Activated T-helper 17 cell treated with anti-CD3 and anti-CD28 coated beads, Interleukin-2, amount 50 U/mL, for 72 hours (primary cell): Measurements from ENCODE around the gene ZNF799. TPM values are rescaled to one million over a fixed set of nuclear protein-coding genes. Genes with fewer than 3 reads are reported as not detected.
A peak's percentile ranks its signal among the peaks of the same experiment; 100 is the strongest.
"Not testable (repeated sequence)": the region's sequence is repeated elsewhere in the genome, so short reads cannot be mapped to it uniquely, and the experiment has no call there.

Experiments
- ATAC-seq: fragments of 150-1000 bp; cut with Tn5 transposase; replicated peaks from 2 replicates; pipeline ENCODE4 v1.10.0; 2021; ENCODE audit warnings: mild to moderate bottlenecking, moderate library complexity
- H3K27ac Mint-ChIP-seq: one replicate; pipeline ENCODE4 v1.8.0; 2022; ENCODE audit warnings: mixed read lengths
- H3K27me3 Mint-ChIP-seq: one replicate; pipeline ENCODE4 v1.8.0; 2022; ENCODE audit warnings: mixed read lengths
- H3K36me3 Mint-ChIP-seq: one replicate; pipeline ENCODE4 v1.8.0; 2022; ENCODE audit warnings: low read depth, mild to moderate bottlenecking, mixed read lengths
- H3K4me1 Mint-ChIP-seq: one replicate; pipeline ENCODE4 v1.8.0; 2022; ENCODE audit warnings: mixed read lengths
- H3K4me3 Mint-ChIP-seq: one replicate; pipeline ENCODE4 v1.8.0; 2022; ENCODE audit warnings: mild to moderate bottlenecking, mixed read lengths
- H3K9me3 Mint-ChIP-seq: one replicate; pipeline ENCODE4 v1.8.0; 2022; ENCODE audit warnings: mixed read lengths
- total RNA-seq, 2 donors: library from RNA; stranded (reverse); gene quantifications; one replicate each; pipeline ENCODE4 v1.2.3, GENCODE V29; 2022

ZNF799 gene
- total RNA-seq, 2 donors from 2014 or later: 2.4 to 4.0 TPM

DNA sequence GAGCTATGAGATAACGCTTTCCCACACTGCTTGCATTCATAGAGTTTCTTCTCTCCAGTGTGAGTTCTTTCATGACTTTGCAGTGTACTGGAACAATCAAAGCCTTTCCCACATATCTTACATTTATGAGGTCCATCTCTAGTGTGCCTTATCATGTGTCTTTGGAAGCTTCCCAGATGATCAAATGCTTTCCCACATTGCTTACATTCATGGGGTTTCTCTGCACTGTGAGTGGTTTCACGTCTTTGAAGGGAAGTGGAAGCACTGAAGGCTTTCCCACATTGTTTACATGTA, 20.7 kb downstream of the ZNF799 start:
- no peak for ATAC-seq
- Mint-ChIP-seq H3K36me3 (peaks cover 7% of the 10 kb centered on the region), H3K27me3 (peaks cover under 1% of the 10 kb centered on the region), H3K4me3 (no peak overlapping the region), H3K4me1 (no peaks in the 10 kb centered on the region), H3K9me3 (peaks cover 27% of the 10 kb centered on the region), H3K27ac (no peak overlapping the region)

DNA sequence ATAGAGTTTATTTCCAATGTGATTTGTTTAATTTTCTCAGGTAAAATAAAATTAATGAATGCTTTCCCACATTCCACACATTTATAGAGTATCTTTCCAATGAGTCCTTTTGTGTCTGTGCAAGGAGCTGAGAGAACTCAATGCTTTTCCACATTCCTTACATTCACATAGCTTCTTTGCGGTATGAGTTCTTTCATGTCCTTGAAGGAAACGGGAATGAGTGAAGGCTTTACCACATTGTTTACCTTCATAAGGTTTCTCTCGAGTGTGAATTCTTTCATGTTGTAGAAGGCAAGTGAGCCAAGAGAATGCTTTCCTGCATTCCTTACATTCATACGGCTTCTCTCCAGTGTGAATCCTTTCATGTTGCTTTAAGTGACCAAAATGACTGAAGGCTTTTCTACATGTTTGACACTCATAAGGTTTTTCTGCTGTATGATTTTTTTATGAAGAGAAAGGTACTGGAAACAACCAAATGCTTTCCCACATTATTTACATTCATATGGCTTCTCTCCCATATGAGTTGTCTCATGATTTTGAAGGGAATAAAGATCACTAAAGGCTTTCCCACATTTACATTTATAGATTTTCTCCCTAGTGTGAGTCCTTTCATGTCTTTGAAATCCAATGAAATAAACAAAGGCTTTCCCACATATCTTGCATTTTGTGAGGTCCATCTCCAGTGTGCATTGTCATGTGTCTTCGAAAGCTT, 21.2 kb downstream of the ZNF799 start:
- ATAC-seq: no peak
- Mint-ChIP-seq H3K36me3 (peaks cover 7% of the 10 kb centered on the region), H3K9me3 (peaks cover 27% of the 10 kb centered on the region), H3K4me3 (no peak overlapping the region), H3K27me3 (peaks cover 2% of the 10 kb centered on the region), H3K27ac (no peak overlapping the region), H3K4me1 (no peaks in the 10 kb centered on the region)

DNA sequence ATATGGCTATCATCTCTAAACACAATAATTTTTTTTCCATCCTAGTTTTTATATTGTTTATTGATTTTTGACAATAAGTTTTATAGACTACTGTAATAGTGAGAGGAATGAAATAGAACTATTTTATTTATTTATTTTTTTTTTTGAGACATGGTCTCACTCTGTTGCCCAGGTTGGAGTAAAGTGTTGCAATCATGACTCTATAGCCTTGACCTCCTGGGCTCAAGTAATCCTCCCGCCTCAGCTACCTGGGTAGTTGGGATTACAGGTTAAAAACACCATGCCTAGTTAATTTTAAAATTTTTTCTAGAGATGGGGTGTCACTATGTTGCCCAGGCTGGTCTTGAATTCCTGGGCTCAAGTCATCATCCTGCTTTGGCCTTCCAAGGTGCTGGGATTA, 27.0 kb downstream of the ZNF799 start:
- Mint-ChIP-seq H3K27ac (no peak overlapping the region), H3K4me1 (no peaks in the 10 kb centered on the region), H3K4me3 (no peak overlapping the region), H3K9me3 (peaks cover 10% of the 10 kb centered on the region), H3K27me3 (peaks cover 2% of the 10 kb centered on the region), H3K36me3 (no peaks in the 10 kb centered on the region)
- no peak for ATAC-seq

DNA sequence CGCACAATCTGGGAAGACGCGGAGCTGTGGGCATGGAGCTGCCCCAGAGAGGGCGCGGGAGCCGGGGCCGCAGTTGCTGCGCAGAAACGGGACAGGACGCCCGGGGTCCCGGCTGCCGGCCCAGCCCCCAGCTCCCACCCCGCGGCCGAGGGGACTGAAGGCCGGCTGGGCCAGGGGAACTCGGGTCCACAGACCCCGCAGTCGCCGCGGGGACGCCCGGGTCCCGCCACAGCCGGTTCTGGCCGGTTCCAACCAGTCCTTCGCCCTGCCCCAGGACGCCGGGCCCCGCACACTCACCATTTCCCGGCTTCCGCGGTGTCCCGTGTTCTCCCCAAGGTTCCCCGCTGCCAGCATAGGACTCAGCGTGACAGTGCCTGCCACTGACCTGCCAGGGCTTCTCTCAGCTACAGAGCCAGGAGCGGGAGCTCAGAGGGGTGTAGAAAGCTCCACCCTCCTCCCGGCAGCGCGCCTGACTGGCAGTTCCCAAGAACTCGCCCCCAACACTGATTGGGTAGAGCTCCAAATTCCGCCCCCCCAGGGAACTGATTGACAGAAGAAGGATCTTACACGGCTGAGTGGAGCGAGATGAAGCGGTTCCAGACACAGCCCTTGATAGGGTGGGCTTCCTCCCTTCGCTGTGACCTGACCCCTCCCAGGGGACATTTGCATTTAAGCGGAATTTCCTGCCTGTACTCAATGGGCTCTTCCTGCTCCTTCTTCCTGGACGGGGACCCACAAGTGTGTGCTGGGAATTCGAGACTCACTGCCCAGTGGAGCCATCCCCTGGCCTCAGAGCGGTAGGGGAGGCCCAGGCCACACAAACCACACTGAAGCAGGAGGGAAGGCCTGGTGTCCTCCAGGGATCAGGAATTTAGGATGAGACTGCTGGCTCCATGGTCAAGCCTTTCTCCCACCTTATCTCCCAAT, 35.6 kb downstream of the ZNF799 start, which contains the start of gene ZNF442:
ZNF442 (minus strand) TSS at position 448 of the 927 bp plus-strand sequence. CDS start 2,052 bp downstream, outside the sequence.
- Mint-ChIP-seq H3K4me1 (peaks cover 8% of the 10 kb centered on the region), H3K9me3 (no peaks in the 10 kb centered on the region), H3K36me3 (no peaks in the 10 kb centered on the region), H3K4me3 (peak within 1 kb of the TSS; percentile 94), H3K27me3 (no peaks in the 10 kb centered on the region), H3K27ac (peak within 1 kb of the TSS; percentile 76)
- peak; percentile 100 for ATAC-seq

DNA sequence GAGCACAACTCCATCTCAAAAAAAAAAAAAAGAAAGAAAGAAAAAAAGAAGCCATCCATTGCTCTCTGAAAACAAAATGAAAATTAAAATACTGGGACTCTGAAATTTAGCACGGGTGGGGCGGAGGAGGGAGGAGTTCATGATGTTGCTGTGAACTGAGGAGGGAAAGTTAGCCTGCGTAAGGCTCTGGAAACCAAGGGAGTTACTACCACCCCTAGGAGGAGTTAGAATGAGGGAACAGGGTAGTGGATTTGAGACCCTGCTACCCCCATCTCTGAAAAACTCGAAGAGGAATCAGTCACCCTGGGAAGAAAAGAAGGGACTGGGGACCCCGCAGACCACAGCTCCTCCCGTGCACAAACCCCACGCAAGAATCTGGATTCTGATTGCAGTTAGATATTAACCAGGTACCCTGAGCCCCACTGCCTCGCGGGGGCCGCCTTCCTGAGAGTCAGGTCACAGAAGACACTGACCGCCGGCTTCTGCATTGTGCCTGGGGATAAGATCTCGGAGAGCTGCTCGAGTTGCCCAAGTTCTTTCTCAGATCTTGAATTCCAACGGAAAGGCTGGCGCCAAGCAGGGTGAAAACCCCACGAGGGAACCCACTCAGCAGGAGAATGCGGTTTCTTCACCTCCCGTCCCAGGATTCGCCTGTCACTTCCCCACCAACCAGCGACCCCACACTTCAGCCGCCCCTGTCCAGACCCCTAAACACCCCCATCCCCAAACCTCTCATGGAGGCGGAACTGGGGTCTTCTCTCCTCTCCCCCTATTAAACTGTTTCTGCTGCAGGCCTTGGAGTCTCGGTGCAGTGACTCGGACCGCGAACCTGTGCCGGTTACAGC, 36.5 kb downstream of the ZNF799 start:
- H3K27me3 Mint-ChIP-seq: no peaks in the 10 kb centered on the region

DNA sequence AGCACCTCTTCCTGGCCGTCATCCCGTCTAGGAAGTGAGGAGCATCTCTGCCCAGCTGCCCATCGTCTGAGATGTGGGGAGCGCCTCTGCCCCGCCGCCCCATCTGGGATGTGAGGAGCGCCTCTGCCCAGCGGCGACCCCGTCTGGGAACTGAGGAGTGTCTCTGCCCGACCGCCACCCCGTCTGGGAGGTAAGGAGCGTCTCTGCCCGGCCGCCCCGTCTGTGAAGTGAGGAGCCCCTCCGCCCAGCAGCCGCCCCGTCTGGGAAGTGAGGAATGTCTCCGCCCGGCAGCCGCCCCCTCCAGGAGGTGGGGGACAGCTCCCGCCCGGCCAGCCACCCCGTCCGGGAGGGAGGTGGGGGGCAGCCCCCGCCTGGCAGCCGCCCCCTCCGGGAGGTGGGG, 38.8 kb downstream of the ZNF799 start:
- not testable (repeated sequence) for H3K27ac Mint-ChIP-seq, H3K36me3 Mint-ChIP-seq, H3K4me1 Mint-ChIP-seq, H3K27me3 Mint-ChIP-seq, H3K4me3 Mint-ChIP-seq, H3K9me3 Mint-ChIP-seq, ATAC-seq

More for the DNA sequence above, 36.5 kb downstream of the ZNF799 start:
- Mint-ChIP-seq H3K4me1 (peaks cover 8% of the 10 kb centered on the region), H3K9me3 (no peaks in the 10 kb centered on the region), H3K36me3 (no peaks in the 10 kb centered on the region), H3K27ac (no peak overlapping the region), H3K4me3 (peak overlapping the region; percentile 94)
- no peak for ATAC-seq

DNA sequence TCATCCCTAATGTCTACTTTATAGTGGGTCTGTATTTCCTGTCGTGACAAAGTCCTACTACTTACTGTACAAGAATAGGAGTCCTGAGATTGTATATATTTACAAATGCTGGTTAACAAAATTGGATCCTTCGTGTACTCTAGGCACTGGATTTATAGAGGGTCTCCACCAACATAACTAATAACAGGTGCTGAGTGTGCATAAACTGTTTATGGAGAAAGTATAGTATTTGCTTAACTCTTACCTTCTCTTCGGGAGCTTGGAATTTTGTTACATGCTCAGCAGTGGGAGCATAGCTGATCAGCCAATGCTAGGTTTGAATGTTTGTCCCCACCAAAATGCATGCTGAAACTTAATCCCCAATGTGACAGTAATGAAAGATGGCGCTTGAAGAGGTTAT, 47.7 kb downstream of the ZNF799 start:
- Mint-ChIP-seq H3K9me3 (peaks cover 30% of the 10 kb centered on the region), H3K36me3 (peaks cover 15% of the 10 kb centered on the region), H3K4me1 (no peaks in the 10 kb centered on the region), H3K27ac (no peak overlapping the region), H3K4me3 (no peak overlapping the region), H3K27me3 (no peaks in the 10 kb centered on the region)
- no peak for ATAC-seq

DNA sequence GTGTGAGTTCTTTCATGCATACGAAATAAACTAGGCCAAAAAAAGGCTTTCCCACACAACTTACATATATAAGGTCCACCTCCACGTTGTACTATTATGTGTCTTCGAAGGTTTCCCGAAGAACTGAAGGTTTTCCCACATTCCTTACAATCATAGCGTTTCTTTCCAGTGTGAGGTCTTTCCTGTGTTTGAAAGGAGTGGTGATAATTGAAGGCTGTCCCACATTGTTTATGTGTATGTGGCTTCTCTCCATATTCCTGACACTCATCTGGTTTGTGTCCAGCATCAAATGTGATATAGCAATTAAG, 50.2 kb downstream of the ZNF799 start:
- Mint-ChIP-seq H3K27ac (no peak overlapping the region), H3K4me3 (no peak overlapping the region), H3K27me3 (no peaks in the 10 kb centered on the region), H3K4me1 (no peaks in the 10 kb centered on the region), H3K36me3 (peaks cover 15% of the 10 kb centered on the region), H3K9me3 (peaks cover 27% of the 10 kb centered on the region)
- ATAC-seq: no peak

DNA sequence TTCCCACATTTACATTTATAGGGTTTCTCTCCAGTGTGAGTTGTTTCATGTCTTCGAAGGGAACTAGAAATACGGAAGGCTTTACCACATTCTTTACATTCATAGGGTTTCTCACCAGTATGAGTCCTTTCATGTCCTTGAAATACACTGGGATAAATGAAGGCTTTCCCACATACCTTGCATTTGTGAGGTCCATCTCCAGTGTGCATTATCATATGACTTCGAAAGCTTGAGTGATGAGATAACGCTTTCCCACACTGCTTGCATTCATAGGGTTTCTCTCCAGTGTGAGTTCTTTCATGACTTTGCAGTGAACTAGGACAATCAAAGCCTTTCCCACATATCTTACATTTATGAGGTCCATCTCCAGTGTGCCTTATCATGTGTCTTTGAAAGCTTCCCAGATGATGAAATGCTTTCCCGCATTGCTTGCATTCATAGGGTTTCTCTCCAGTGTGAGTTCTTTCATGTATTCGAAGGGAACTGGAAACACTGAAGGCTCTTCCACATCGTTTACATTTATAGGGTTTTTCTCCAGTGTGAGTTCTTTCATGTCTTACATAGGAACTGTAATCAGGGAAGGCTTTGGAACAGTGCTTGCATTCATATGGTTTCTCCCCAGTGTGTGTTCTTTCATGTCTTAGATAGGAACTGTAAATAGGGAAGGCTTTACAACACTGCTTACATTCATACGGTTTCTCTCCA, 50.7 kb downstream of the ZNF799 start:
- peaks cover 27% of the 10 kb centered on the region for H3K9me3 Mint-ChIP-seq
- H3K27me3 Mint-ChIP-seq: no peaks in the 10 kb centered on the region
- no peak overlapping the region for H3K4me3 Mint-ChIP-seq
- no peaks in the 10 kb centered on the region for H3K4me1 Mint-ChIP-seq
- H3K36me3 Mint-ChIP-seq: peaks cover 15% of the 10 kb centered on the region
- no peak overlapping the region for H3K27ac Mint-ChIP-seq
- ATAC-seq: no peak

DNA sequence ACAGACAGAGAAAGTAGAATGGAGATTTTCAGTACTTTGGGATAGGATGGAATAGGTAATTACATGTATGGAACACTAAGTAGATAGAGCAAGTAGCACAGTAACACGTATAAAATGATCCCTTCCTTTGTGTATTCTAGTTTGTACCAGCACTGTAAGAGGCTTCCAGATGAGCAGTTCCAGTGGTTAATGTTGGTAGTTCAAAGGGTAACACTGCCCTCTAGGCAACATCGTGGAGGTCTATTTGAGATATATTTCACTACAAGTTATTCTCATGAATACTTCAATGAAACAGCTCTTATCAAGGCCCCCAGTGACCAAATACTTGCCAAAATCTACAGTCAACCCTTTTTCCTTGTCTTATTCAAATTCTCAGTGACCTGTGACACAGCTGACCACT, 54.2 kb downstream of the ZNF799 start:
- no peak overlapping the region for H3K27ac Mint-ChIP-seq

DNA sequence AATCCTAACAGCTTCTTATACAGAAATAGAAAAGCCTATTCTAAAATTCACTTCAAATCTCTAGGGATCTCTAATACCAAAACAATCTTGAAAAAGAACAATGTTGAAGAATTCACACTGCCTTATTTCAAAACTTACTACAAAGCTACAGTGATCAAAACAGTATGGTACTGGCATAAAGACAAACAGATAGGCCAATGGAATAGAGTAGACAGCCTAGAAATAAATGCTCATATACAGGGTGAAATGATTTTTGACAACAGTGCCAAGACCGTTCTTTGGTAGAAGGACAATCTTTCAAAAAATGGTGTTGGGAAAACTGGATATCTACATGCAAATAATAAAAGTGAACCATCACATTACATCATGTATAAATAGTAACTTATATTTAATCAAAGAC, 55.9 kb downstream of the ZNF799 start:
- H3K36me3 Mint-ChIP-seq: peaks cover 7% of the 10 kb centered on the region
- no peak for ATAC-seq
- no peak overlapping the region for H3K27ac Mint-ChIP-seq
- H3K4me1 Mint-ChIP-seq: no peaks in the 10 kb centered on the region
- H3K4me3 Mint-ChIP-seq: no peak overlapping the region
- H3K27me3 Mint-ChIP-seq: no peaks in the 10 kb centered on the region
- peaks cover 8% of the 10 kb centered on the region for H3K9me3 Mint-ChIP-seq

More for the DNA sequence above, 54.2 kb downstream of the ZNF799 start:
- no peak overlapping the region for H3K4me3 Mint-ChIP-seq
- H3K4me1 Mint-ChIP-seq: no peaks in the 10 kb centered on the region
- H3K9me3 Mint-ChIP-seq: peaks cover 17% of the 10 kb centered on the region
- no peaks in the 10 kb centered on the region for H3K27me3 Mint-ChIP-seq
- peak; percentile 80 for ATAC-seq
- peaks cover 15% of the 10 kb centered on the region for H3K36me3 Mint-ChIP-seq
